Measurements from ENCODE around the gene JAKMIP3.

The JAKMIP3 gene

DNA sequence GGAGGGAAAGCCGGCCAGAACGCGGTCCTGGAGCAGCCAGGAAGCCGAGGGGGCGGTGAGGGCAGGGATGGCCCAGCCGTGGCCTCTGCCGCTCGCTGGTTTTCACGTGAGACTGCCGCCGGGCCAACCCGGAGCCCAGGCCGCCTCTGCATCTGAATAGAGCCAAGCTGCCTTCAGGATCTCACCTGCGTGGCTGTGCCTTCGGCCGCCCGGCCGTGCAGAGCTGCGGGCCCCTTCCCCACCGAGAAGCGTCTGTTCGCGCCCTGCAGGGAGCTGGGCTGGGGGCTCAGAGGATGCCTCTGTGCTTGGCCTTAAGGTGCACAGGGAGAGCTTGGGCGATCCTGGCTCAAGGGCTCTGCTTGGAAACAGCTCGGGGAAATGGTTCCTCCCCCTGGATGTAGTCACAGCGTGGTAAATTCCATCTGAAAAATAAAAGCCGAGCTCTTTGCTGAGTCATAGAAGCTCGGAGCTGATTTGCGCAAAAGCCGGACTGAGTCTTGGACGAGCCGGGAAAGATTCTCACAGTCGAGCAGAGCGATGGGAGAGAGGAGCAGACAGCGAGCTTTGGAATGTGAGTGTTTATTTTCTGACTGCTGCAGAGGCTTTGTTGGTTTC lies at the start of gene JAKMIP3:
Gene JAKMIP3 (plus strand): TSS at position 456 of the 615 bp plus-strand sequence. CDS start 38,863 bp downstream, outside the sequence.
- no peak for TF ChIP-seq CTCF (IDR thresholded peaks at IDR 0.05; ENCODE audit: control extremely low read depth, extremely low read depth, low read depth, missing control alignments)
- POLR2A ChIA-PET = no interaction called here
- DNase-seq (ENCODE audit: extremely low spot score) = no peak
- CTCF ChIA-PET = interaction anchor here (1.2 kb wide), 1 partner anchor 21 kb away, joined by 3 read pairs; no protein-coding TSS in a partner anchor

- ChIA-PET CTCF (no interaction called here), POLR2A (no interaction called here)
- no peak for TF ChIP-seq CTCF (IDR thresholded peaks at IDR 0.05; ENCODE audit: control extremely low read depth, extremely low read depth, low read depth, missing control alignments)
- DNase-seq (ENCODE audit: extremely low spot score) = no peak
These were observed 49.2 kb upstream of the JAKMIP3 start for GRCh38 chr10:132016514-132016913.

DNA sequence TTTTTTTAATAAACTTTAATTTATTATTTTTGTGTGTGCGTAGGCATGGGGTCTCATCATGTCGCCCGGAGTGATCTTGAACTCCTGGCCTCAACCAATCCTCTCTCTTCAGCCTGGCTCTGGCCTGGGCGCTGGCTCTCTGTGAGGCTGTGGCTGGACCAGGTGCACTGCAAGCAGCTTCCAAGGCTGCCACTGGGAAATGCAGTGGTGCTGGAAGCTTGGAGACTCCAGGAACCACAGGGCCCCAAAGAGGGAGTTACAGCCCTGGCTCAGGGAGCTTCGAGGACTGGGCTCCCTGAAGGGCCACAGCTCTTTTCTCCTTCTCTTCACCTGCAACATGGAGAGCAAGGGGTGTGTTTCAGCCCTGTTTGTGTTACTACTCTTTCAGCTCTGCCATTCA lies 47.3 kb upstream of the JAKMIP3 start:
- no peak for TF ChIP-seq CTCF (IDR thresholded peaks at IDR 0.05; ENCODE audit: control extremely low read depth, extremely low read depth, low read depth, missing control alignments)
- ChIA-PET POLR2A (no interaction called here), CTCF (interaction anchor here (1.9 kb wide), 1 partner anchor 133 kb away, joined by 12 read pairs; no protein-coding TSS in a partner anchor)
- DNase-seq (ENCODE audit: extremely low spot score) = no peak

GRCh38 chr10:132019366-132019765 lies 46.4 kb upstream of the JAKMIP3 start:
- no peak for DNase-seq (ENCODE audit: extremely low spot score)
- ChIA-PET CTCF (interaction anchor here (1.9 to 2.3 kb wide), 3 partner anchors 35 to 134 kb away, joined by 4 to 13 read pairs (median 12); no protein-coding TSS in a partner anchor), POLR2A (no interaction called here)
- TF ChIP-seq CTCF (IDR thresholded peaks at IDR 0.05; ENCODE audit: control extremely low read depth, extremely low read depth, low read depth, missing control alignments) = no peak

DNA sequence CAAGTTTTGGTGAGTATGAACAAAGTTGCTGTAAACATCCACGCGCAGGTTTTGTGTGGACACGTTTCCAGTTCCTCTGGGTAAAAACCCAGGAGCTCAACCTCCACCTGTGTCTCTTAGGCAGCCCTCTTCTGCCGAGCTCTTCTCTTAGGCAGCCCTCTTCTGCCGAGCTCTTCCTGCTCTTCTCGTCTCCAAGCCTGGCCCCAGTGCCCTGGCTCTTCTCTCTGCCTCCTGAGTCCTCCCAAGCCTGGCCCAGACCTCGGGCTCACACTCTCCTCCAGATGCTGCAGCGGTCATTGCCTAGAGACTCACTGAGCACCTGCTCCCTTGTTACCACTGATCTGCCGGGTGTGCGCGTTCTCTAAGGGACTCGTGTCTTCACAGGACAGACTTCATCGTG lies 45.3 kb upstream of the JAKMIP3 start:
- DNase-seq (ENCODE audit: extremely low spot score) = peak; percentile 7
- TF ChIP-seq CTCF (IDR thresholded peaks at IDR 0.05; ENCODE audit: control extremely low read depth, extremely low read depth, low read depth, missing control alignments) = no peak
- ChIA-PET CTCF (interaction anchor here (0.7 to 2.3 kb wide), 4 partner anchors 19 to 134 kb away, joined by 3 to 13 read pairs (median 4); no protein-coding TSS in a partner anchor), POLR2A (no interaction called here)

GRCh38 chr10:132021046-132021445 lies 44.7 kb upstream of the JAKMIP3 start:
- peak; percentile 13 for DNase-seq (ENCODE audit: extremely low spot score)
- no peak for TF ChIP-seq CTCF (IDR thresholded peaks at IDR 0.05; ENCODE audit: control extremely low read depth, extremely low read depth, low read depth, missing control alignments)
- CTCF ChIA-PET = interaction anchor here (1.1 to 3.6 kb wide), 4 partner anchors 18 to 135 kb away, joined by 3 to 16 read pairs (median 8); no protein-coding TSS in a partner anchor
- POLR2A ChIA-PET = no interaction called here

Data from GM10248 (cell line).